ENCODE results near the gene METTL18.
A peak's percentile ranks its signal among the peaks of the same experiment; 100 is the strongest.
"Not testable (repeated sequence)": the region's sequence is repeated elsewhere in the genome, so short reads cannot be mapped to it uniquely, and the experiment has no call there.

METTL18 gene
- total RNA-seq = 7.7 reads per million, percentile 27 among the genes with 10 or more reads in this experiment

DNA sequence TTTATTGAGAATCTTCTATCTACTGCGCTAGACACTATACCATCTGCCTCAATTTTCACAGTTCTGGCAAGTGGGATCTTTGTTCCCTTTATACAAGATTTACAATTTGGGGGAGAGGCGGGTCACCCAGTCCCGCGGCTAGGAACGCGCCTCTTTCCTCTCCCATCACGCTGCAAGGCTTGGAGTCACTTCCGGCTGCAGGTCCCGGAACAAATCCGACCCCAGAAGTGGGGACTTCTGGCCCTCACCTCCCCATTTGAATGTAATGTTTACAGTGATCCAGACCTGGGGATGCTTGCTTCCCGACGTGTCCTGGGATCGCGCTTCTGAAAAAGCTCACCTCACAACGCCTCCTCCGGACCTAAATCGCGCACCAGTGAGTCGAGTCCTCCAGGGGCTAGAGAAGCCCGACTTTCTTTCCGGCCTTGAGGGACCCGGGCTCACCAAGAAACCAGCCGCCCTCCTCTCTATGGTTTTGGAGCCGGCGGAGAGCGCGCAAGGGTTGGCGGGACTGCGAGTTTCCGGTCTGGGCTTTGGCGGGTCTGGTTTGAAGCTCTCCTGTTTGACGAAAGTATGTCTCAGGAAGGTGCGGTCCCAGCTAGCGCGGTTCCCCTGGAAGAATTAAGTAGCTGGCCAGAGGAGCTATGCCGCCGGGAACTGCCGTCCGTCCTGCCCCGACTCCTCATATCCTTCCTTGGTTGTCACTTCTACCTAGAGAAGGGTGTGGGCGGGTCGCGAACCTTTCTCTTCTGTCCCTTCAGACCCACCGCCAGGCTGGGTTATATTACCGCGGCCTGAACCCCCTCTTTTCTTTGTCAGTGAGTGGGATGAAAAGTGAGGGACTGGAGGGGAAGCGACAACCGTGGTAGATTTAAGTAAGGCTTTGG lies at the start of gene METTL18:
Gene METTL18 (minus strand): TSS at position 378 of the 887 bp plus-strand sequence. CDS start 1,212 bp downstream, outside the sequence.
- DNase-seq = peak; percentile 87

DNA sequence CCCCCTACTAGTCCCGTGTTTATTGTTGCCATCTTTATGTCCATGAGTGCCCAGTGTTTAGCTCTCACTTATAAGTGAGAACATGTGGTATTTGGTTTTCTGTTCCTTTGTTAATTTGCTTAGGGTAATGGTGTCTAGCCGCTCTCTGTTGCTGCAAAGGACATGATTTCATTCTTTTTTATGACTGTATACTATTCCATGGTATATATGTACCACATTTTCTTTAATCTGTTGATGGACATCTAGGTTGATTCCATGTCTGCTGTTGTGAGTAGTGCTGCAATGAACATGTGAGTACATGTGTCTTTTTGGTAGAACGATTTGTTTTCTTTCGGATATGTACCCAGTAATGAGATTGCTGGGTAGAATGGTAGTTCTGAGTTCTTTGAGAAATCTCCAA lies 44.2 kb upstream of the METTL18 start:
- no peak for DNase-seq

DNA sequence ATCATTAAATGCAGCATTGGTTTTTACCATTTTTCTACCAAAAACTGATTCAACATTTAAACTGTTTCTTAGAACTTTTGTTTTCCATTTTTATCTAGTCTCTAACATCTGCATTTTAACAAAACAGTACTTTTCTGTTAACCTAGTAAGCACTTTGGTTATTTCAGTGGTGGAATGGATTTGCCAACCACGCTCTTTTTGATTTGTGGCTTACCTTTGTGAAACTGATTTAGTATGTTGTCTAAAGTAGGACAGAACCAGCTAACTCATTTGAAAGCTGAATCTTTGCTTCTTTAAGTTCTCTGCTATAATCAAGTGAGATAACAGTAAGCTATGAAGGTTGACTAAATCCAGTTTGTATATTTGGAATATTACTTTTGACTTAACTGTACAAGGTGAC lies 41.5 kb upstream of the METTL18 start:
- no peak for DNase-seq

DNA sequence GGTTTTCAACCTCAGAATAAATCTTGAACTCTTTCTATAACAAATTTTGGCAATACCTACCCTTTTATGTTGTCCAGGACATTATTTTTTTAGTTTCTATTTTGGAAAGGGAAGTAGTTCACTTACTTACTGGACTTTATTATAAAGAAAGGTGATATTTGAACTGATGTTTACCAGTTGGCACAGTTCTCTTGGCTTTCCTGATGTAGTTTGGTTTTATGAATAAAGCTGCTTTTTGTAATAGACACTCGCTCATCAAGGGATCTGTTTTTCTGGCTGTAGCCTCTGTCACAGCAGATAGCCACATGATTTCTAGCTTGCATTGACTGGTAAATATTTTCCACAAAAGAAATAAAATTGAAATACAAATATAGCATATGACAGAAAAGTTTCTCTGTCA lies 40.9 kb upstream of the METTL18 start:
- DNase-seq = no peak

DNA sequence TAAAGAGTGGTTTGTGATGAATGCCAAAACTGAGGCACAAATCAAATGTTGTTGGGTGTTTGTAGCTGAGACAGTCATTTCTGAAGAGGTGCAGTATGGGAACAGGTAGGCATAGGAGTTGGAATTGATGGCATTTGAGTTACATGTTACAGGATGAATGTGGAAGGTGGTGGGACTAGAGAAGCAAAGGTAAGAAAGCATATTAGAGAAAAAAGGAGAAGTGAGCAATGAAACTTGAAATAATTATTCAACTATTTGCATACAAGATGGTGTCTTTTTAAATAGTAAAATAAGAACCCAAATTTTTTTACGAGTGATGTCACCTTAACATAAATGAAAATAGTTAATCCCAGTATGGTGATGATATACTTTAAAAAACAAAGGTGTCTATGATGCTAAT lies 40.2 kb upstream of the METTL18 start:
- DNase-seq = no peak

DNA sequence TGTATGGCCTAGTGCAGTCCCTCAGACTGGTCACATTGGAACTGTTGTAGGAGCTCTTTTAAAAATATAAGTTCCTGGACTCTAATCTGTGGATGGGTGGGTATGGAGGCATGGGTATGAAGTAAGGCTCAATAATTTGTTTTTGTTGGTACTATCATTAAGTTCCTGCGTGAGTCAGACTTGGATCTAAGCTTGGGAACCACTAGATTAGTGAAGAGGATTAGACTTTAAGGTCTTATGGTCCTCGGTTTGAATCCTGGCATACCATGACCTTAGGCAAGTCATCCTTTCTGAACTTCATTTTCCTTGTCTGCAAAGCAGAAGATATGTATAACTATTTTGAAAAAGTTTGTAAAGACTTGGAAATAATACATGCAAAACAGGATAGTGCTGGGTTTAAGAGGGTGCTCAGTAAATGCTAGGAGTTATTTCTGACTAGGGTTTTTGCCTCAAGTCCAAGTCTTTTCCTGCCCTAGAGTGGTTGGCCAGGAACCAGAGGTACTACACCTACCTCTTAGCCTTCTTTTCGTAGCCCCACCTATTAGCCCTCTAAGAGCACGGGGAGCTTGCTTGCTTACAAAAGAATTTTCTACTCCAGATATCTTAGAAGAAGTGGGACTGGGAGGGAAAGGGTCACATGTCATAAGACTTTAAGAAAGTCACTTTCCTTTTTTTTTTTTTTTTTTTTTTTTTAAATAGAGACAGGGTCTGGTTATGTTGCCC lies 38.6 kb upstream of the METTL18 start:
- no peak for DNase-seq

DNA sequence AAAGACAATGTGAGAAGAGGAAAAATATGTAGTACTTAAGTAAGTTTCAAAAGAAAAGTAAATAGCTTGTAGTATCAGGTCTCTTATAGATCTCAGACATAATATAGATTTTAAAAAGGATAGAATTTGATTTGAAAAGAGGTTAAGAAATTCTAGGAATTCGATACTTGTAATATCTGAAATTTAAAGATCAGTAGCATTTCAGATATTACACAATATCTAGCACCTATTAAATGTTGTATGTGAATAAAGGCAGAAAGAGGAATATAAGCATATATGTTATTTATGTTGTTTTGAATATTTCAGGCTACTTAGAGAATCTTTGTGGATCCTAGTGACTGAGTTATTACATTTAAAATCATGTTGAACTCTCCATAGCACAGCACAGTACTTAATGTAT lies 35.0 kb upstream of the METTL18 start:
- DNase-seq = no peak

DNA sequence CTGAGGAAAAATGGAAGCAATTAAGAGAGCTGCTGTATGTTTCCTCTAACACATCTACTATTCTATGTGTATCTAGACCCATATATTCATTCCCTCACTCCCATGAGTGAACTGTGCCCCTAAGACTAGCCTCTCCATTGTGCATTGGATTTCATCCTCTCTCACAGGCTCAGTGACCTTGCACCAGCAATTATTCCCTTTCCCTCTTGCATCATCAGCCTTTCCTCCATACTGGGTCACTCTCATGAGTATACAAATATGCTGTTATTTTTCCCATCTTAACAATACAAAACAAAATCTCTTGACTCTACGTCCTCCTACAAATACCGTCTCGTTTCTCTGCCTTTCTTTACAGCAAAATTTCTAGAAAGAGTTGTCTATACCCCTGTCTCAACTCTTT lies 29.4 kb upstream of the METTL18 start:
- DNase-seq = no peak

DNA sequence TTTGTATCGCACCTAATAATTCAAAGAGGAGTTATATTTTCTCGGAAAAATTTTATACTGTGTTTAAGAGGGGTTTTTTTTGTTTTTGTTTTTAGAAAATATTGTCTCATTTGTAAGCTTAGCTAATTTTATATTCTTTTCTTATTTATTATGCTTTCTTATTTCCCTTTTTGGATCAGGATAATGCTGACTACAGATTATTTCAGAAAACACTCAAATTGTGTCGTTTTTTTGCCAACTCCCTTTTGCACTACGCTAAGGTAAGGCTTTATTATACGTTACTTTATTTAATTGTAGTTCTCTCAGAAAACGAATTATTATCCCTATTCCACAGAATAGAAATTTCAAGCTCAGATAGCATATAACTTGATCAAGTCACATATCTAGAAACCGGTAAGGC lies 26.8 kb upstream of the METTL18 start:
- no peak for DNase-seq

DNA sequence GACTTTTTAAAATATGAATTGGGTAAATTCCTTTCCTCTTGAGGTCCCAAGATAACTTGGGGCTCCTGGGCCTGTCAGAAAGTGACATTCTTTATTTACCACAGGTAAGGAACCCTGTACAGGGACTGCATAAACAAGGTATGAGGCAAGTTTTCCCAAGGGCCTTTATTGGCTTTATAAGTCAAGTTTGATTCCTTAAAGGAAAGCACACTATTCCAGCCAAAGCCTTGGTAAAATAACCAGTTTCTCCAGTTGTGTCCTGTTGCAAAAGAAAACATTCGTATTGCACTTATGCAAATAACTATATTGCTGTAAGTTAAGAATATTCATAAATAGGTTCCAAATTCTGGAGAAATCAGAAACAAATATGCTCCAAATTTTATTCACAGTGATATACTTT lies 21.9 kb upstream of the METTL18 start:
- DNase-seq = no peak

DNA sequence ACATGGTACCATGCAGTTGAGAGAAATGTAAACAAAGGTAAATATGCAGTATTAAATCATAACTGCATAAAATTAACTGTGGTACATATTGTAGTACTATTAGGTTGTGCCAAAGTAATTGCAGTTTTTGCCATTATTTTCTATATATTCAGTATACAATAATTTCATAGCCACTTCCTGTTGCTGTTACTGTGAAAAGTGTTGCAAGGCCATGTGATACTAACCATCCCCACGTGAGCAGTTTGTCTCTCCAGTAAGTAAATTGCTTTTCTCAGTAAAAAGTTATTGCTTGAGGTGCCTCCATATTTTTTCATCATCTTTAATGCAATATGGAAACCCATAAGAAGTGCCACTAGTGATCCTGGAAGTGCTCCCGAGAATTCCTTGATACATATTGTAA lies 19.6 kb upstream of the METTL18 start:
- no peak for DNase-seq

DNA sequence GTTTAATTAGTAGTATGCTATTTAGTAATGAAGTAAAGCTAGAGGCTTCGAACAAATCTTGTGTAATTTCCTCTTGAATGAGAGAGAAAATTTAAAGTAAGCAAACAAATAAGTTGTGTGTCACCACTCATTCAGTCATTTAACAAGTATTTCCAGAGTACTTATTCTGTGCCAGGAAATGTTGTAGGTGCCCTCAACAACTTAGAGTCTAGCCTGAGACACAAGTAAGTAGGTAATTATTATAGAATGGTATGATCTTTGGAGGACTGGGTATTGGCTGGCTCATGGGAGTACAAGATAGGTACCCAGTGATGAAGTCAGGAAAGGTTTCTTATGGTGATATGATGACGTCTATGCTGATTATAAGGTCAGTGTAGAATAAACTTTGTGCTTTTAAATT lies 17.4 kb upstream of the METTL18 start:
- DNase-seq = no peak

DNA sequence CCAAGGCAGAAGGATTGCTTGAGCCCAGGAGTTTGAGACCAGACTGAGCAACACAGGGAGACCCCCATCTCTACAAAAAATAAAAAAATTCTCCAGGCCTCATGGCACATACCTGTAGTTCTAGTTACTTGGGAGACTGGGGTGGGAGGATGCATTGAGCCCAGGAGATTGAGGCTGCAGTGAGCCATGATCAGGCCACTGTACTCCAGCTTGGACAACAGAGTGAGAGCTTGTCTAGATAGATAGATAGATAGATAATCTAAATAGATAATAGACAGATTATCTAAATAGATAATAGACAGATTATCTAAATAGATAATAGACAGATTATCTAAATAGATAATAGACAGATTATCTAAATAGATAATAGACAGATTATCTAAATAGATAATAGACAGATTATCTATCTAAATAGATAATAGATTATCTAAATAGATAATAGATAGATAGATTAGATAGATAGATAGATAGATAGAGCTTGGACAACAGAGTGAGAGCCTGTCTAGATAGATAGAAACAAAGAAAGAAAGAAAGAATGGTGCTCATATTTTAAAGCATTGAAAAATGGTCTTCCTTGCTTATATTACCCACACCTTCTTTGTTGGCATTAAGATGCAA lies 16.8 kb upstream of the METTL18 start:
- DNase-seq = not testable (repeated sequence)

DNA sequence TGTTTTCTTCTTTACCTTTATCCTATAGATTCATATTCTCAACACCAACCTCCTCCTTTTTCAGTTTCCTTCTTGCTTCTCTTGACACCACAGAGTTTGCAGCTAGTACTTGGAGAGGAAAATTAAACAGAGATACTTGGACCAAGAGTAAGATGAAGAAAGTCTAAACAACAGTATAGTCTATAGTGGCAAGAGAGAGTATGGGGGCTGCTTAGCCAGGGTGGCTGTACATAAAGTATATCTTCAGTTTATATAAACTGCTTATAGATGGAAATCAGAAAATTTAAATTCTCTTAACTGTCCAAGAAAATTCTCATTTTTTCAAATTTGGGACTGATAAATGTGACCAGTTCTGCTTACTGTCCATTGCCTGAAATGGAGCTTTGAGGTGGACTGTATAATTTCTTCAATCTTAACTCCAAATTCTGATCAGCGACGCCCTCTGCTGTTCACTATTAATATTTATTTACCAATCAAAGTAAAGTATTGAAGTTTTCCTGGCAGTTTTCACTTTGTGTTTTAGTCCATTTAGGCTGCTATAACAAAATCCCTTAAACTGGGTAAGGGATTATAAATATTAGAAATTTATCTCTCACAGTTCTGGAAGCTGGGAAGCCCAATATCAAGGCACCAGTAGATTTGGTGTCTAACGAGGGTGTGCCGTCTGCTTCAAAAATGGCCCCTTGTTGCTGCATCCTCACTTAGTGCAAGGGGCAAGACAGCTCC lies 14.8 kb upstream of the METTL18 start:
- peak; percentile 27 for DNase-seq

DNA sequence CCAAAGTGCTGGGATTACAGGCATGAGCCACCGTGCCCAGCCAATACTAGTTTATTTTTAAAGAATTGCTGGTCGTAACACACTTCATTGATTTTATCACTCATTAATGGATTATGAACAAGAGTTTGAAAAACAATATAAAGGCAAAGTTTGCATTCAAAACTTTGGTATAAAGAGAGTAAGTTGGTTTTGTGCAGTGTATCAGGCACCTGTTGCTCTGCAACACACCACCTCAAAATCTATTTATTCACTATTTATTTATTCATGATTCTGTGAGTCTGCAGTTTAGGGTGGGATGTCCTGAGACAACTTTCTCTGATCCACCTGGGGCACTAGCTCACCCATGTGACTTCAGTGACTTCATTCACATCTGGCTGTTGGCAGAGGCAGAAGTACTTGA lies 10.2 kb upstream of the METTL18 start:
- no peak for DNase-seq

DNA sequence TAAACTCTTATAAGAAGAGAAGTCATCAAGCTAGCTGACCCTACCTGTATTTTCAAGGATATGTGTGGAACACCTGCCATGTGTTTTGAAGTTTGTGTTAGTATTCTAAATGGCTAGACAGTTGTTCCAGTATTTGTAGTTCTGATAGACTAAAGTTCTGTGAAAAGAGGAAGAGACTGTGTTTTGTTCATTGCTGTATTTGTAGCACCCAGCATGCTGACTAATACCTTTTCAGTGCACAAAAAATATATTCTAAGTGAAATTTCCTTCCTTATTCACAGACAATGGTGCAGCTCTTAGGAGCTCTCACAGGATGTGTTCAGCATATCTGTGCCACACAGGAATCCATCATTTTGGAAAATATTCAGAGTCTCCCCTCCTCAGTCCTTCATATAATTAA lies 8.2 kb upstream of the METTL18 start:
- no peak for DNase-seq

DNA sequence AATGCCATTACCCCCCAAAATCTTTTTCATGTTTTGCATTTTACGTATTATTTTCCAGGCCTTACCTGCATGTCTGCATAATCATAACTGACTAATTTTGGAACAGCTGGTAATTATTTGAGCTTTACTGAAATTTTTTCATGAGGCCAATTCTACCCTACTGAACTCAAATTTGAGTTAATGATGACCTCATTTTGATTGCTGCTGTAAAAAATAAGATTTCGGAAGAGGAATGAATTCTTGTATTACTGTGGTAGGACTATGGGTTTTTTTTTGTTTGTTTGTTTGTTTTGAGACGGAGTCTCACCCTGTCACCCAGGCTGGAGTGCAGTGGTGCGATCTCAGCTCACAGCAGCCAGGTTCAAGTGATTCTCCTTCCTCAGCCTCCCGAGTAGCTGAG lies 2.6 kb upstream of the METTL18 start:
- DNase-seq = no peak

DNA sequence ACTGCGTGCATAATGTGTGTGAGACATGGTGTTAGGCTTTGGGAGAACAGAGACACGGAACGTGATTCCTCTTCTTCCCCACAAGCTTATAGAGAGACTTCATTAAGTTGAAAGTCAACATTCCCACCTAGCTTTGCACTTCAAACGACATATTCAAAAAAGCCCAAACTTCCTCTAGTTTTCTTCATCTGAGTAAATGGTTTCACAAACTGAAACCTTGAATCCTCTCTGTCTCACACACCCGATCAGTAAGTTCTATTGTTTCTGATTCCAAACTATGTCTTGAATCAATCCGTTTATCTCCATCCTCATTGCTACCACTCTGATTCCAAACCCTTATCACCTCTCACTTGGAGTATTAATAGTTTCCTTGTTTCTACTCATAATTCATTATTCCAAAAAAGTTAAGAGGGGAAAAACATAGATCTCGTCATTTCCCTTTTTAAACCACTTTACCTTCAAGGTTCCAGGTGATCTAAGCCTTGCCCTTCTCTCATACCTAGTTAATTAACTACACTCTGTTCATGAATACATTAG lies 1.6 kb upstream of the METTL18 start:
- no peak for DNase-seq

DNA sequence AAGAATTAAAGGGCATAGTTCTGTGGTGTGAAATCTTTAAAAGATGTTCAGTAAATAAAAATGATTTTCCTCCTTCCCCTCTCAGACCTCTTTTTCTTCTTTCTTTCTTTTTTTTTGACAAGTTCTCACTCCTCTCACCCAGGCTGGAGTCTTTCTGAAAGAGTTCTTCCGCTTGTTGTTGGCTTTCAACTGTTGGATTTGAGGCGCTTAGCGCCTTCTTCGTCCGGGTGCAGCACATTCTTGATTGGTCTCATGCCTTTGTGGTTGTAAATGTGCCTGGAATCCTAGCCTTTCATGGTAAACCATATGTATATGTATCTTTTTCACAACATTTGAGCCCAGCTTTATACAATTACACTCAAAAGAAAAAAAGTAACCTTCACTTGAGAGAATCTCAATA lies 980 bp upstream of the METTL18 start:
- no peak for DNase-seq

DNA sequence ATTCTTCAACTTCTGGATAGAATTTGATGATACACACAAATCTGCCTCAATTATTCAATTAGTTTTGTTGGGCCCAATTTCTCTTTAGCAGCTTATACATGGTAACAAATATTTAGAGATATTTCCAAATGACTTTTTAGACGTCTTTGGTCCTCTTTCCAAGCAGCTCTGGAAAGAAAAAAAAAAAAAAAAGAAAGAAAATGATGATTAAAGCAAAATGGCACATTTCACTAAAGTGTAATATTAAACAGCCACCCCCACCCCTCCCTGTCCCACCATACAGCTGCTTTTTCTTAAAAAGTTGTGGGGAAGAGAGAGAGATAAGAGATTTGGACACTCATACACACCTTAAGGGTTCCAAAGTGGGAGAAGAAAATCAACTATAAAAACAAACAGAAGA lies 977 bp downstream of the METTL18 start:
- no peak for DNase-seq

DNA sequence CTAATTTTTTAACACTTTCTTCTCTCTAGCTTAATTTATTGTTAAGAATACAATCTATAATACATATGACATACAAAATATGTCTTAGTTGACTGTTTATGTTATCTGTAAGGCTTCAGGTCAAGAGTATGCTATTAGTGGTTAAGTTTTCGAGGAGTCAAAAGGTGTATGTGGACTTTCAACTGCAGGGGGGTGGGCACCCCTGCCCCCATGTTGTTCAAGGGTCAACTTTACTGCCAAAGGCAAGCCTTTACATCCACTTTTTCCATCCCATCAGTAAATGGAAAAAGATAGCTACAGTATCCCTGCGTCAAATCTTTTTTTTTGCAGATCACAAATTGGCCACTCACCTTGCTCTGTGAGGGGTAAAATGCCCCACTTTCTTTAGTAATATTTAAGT lies 6.3 kb downstream of the METTL18 start:
- no peak for DNase-seq

DNA sequence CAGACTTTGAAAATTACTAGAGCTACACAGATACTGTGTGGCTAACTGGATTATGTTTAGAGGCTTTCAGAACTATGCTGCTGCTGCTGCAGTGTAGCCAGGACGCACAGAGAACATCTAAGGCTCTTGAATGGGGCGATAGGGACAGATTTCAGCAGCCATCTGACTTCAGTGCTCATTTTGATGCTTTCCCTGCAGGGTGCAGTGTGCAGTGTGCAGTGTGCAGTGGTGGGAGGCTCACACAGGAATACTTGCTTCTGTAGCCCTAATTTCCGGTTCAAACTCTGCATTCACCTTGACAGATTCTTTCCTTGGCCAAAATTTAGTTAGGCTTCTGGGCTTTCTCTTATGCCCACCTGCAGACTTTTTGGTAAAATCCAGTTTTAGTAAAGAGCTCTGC lies 7.7 kb downstream of the METTL18 start:
- DNase-seq = no peak

DNA sequence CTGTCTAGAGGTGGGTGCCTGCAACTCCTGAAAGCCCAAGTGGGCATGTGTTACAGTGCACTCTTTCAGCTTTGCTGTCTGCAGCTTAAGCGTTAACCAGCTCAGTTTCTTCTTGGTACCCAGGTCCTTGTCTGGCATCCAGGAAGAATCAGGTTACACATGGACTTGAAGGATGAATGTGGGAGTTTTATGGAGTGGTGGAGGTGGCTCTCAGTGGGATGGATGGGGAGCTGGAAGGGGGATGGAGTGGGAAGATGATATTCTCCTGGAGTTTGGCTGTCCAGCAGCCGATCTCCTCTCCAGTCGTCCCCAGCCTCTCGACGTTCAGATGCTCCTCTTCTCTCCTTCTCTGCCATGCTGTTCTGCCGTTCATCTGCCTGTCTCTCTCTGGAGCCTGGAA lies 9.4 kb downstream of the METTL18 start:
- DNase-seq = no peak

Data from effector CD4-positive, alpha-beta T cell (primary cell).